ENCODE results near the gene SYT9.

Gene SYT9

DNA sequence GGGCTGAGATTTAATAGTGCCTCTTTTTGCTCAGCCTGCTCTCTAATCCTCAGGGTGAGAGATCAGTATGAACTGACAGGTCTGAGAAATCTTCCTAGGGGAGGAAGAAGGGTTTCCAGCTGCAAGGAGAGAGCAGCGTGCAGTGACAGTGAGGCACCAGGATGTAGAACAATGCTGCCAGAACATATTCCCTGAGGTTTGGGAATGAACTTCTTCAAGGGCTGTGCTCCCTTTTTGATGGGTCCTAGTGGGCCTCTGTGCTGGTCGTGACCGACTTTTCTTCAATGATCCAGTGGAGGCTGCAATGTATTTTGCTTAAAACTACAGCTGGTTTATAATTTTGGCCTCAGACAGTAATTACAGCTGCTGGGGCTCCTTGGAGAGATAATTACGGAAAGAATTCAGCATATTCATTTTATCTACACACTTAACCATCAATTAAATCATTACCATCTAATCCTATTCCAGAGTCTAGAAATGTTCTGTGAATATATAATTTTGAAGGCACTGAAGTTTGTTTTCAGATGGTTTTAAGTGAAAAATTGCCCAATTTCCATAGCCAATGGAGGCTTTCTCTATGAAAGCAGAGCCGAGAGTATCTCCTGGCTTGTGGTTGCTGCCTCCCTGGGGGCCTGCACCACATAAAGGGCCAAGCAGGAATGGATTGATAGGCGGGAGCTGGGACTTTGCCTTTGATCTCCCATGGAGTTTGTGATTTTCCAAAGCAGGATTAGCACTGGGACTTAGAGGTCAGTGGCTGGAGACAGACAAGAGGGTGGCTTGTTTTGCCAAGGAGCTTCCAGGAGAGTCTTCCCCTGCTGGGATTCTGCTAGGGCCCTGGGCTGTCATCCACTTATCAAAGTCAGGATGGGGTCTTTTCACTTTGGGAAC, 192.6 kb downstream of the SYT9 start:
- Histone ChIP-seq H3K4me3 (ENCODE audit: control insufficient read depth in 1 of 7, extremely low read depth in 1 of 7, insufficient read depth in 4 of 7, low read depth in 2 of 7, low read length in 6 of 7) (no peak overlapping the region), H3K36me3 (ENCODE audit: control insufficient read depth in 4 of 4, insufficient read depth in 4 of 4, low read length in 3 of 4) (no peaks in the 10 kb centered on the region), H3K4me1 (ENCODE audit: control extremely low read depth in 1 of 4, control insufficient read depth in 4 of 4, insufficient read depth in 4 of 4, low read length in 3 of 4) (no peaks in the 10 kb centered on the region), H3K27me3 (replicated peaks in 2 of 5; ENCODE audit: control insufficient read depth in 4 of 5, insufficient read depth in 5 of 5, low read length in 4 of 5) (peaks cover 0 to 3% (median 0%) of the 10 kb centered on the region in 5 experiments), H3K9me3 (ENCODE audit: control extremely low read depth in 1 of 5, control insufficient read depth in 4 of 5, insufficient read depth in 2 of 5, low read depth in 1 of 5, low read length in 4 of 5) (no peaks in the 10 kb centered on the region), H3K27ac (ENCODE audit: insufficient read depth in 1 of 2, low read depth in 1 of 2, low read length in 2 of 2, poor library complexity in 1 of 2, severe bottlenecking in 2 of 2) (no peak overlapping the region)
- ChIA-PET CTCF (interaction anchor here (0.9 to 4.1 kb wide), 3 partner anchors 29 to 346 kb away, joined by 3 to 24 read pairs (median 6); no protein-coding TSS in a partner anchor), POLR2A (interaction anchor here (0.6 kb wide), 1 partner anchor 24 kb away, joined by 3 read pairs; no protein-coding TSS in a partner anchor)
- 95% methylated on average over 5 of the region's 6 CpGs for WGBS (ENCODE audit: insufficient coverage)
- no peak for DNase-seq

DNA sequence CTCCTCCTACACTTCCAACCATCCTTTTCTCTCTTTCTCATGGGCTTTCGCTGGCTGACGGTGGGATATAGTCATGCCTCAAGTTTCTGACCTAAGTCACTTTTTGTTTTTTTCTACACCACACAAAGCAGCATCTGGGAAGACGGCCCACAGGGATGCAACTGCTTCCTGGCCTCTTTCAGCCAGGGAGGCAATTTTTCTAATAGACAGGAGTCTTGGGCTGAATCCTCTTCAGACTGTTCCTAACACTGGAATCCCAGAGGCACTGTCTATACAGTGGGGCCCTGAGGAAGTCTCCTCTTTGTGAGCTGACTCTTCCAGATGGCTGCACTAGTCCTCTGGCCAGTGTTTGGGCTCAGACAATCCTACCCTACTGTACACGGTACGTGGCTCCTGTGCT, 193.9 kb downstream of the SYT9 start:
- ChIA-PET CTCF (interaction anchor here (0.9 to 1.8 kb wide), 4 partner anchors 9 to 348 kb away, joined by 4 to 6 read pairs (median 4); no protein-coding TSS in a partner anchor), POLR2A (no interaction called here)
- Histone ChIP-seq H3K36me3 (ENCODE audit: control insufficient read depth in 4 of 4, insufficient read depth in 4 of 4, low read length in 3 of 4) (no peaks in the 10 kb centered on the region), H3K4me1 (ENCODE audit: control extremely low read depth in 1 of 4, control insufficient read depth in 4 of 4, insufficient read depth in 4 of 4, low read length in 3 of 4) (peaks cover 0 to 2% (median 0%) of the 10 kb centered on the region in 4 experiments), H3K9me3 (ENCODE audit: control extremely low read depth in 1 of 5, control insufficient read depth in 4 of 5, insufficient read depth in 2 of 5, low read depth in 1 of 5, low read length in 4 of 5) (no peaks in the 10 kb centered on the region), H3K27ac (ENCODE audit: insufficient read depth in 1 of 2, low read depth in 1 of 2, low read length in 2 of 2, poor library complexity in 1 of 2, severe bottlenecking in 2 of 2) (no peak overlapping the region), H3K27me3 (replicated peaks in 2 of 5; ENCODE audit: control insufficient read depth in 4 of 5, insufficient read depth in 5 of 5, low read length in 4 of 5) (peaks cover 0 to 3% (median 0%) of the 10 kb centered on the region in 5 experiments), H3K4me3 (ENCODE audit: control insufficient read depth in 1 of 7, extremely low read depth in 1 of 7, insufficient read depth in 4 of 7, low read depth in 2 of 7, low read length in 6 of 7) (no peak overlapping the region)
- DNase-seq = no peak
- WGBS (ENCODE audit: insufficient coverage) = 97% methylated on average over 5 of the region's 5 CpGs

- Histone ChIP-seq H3K36me3 (ENCODE audit: control insufficient read depth in 4 of 4, insufficient read depth in 4 of 4, low read length in 3 of 4) (no peaks in the 10 kb centered on the region), H3K27me3 (replicated peaks in 2 of 5; ENCODE audit: control insufficient read depth in 4 of 5, insufficient read depth in 5 of 5, low read length in 4 of 5) (no peaks in the 10 kb centered on the region), H3K4me1 (ENCODE audit: control extremely low read depth in 1 of 4, control insufficient read depth in 4 of 4, insufficient read depth in 4 of 4, low read length in 3 of 4) (peaks cover 0 to 2% (median 0%) of the 10 kb centered on the region in 4 experiments), H3K4me3 (ENCODE audit: control insufficient read depth in 1 of 7, extremely low read depth in 1 of 7, insufficient read depth in 4 of 7, low read depth in 2 of 7, low read length in 6 of 7) (no peak overlapping the region), H3K9me3 (ENCODE audit: control extremely low read depth in 1 of 5, control insufficient read depth in 4 of 5, insufficient read depth in 2 of 5, low read depth in 1 of 5, low read length in 4 of 5) (no peaks in the 10 kb centered on the region), H3K27ac (ENCODE audit: insufficient read depth in 1 of 2, low read depth in 1 of 2, low read length in 2 of 2, poor library complexity in 1 of 2, severe bottlenecking in 2 of 2) (no peak overlapping the region)
- 99% methylated on average over 10 of the region's 12 CpGs for WGBS (ENCODE audit: insufficient coverage)
- CTCF ChIA-PET = interaction anchor here (1.3 to 1.7 kb wide), 2 partner anchors 11 to 243 kb away, joined by 4 to 6 read pairs; no protein-coding TSS in a partner anchor
- no peak for DNase-seq
- POLR2A ChIA-PET = no interaction called here
Measured at GRCh38 chr11:7448201-7448600, 196.5 kb downstream of the SYT9 start.

DNA sequence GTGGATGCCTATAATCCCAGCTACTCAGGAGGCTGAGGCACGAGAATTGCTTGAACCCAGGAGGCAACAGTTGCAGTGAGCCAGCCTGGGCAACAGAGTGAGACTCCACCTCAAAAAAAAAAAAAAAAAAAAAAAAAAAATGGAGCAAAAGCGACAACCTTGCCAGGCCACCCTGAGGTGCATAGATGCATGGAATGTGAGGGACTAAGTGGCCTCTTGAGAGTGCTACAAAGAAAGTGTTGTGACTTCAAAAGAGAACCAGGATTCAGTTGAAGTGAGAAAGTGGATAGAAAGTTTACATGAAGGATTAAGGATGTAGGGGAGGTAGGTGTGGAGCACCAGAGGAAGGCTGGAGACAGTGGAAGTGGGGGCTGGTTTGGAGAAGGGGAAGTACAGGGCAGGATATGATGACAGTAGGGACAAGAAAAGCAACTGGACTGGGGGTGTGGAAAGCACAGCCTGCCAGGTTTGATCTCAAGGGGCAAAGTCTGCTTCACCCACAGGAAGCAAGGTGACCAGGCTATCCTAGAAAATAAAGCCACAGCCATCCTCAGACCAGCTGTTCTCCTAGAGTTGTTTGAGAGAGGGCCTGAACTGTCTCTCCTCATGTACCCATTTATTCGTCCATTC, 197.6 kb downstream of the SYT9 start:
- peak in 2 of 3 donors; percentile 1 to 8 for DNase-seq

GRCh38 chr11:7449841-7450214, 198.1 kb downstream of the SYT9 start:
- Histone ChIP-seq H3K4me1 (ENCODE audit: control extremely low read depth in 1 of 4, control insufficient read depth in 4 of 4, insufficient read depth in 4 of 4, low read length in 3 of 4) (peaks cover 0 to 2% (median 0%) of the 10 kb centered on the region in 4 experiments), H3K27ac (ENCODE audit: insufficient read depth in 1 of 2, low read depth in 1 of 2, low read length in 2 of 2, poor library complexity in 1 of 2, severe bottlenecking in 2 of 2) (no peak overlapping the region), H3K36me3 (ENCODE audit: control insufficient read depth in 4 of 4, insufficient read depth in 4 of 4, low read length in 3 of 4) (no peaks in the 10 kb centered on the region), H3K27me3 (replicated peaks in 2 of 5; ENCODE audit: control insufficient read depth in 4 of 5, insufficient read depth in 5 of 5, low read length in 4 of 5) (no peaks in the 10 kb centered on the region), H3K9me3 (ENCODE audit: control extremely low read depth in 1 of 5, control insufficient read depth in 4 of 5, insufficient read depth in 2 of 5, low read depth in 1 of 5, low read length in 4 of 5) (no peaks in the 10 kb centered on the region), H3K4me3 (ENCODE audit: control insufficient read depth in 1 of 7, extremely low read depth in 1 of 7, insufficient read depth in 4 of 7, low read depth in 2 of 7, low read length in 6 of 7) (no peak overlapping the region)
- no peak for DNase-seq
- 100% methylated on average over 1 of the region's 4 CpGs for WGBS (ENCODE audit: insufficient coverage)
- CTCF ChIA-PET = interaction anchor here (1.4 kb wide), 1 partner anchor 8 kb away, joined by 5 read pairs; no protein-coding TSS in a partner anchor
- POLR2A ChIA-PET = no interaction called here

More for the DNA sequence above, 197.6 kb downstream of the SYT9 start:
- WGBS (ENCODE audit: insufficient coverage) = 100% methylated on average over 3 of the region's 3 CpGs
- POLR2A ChIA-PET = no interaction called here
- Histone ChIP-seq H3K9me3 (ENCODE audit: control extremely low read depth in 1 of 5, control insufficient read depth in 4 of 5, insufficient read depth in 2 of 5, low read depth in 1 of 5, low read length in 4 of 5) (no peaks in the 10 kb centered on the region), H3K4me1 (ENCODE audit: control extremely low read depth in 1 of 4, control insufficient read depth in 4 of 4, insufficient read depth in 4 of 4, low read length in 3 of 4) (peaks cover 0 to 2% (median 0%) of the 10 kb centered on the region in 4 experiments), H3K27ac (ENCODE audit: insufficient read depth in 1 of 2, low read depth in 1 of 2, low read length in 2 of 2, poor library complexity in 1 of 2, severe bottlenecking in 2 of 2) (no peak overlapping the region), H3K4me3 (ENCODE audit: control insufficient read depth in 1 of 7, extremely low read depth in 1 of 7, insufficient read depth in 4 of 7, low read depth in 2 of 7, low read length in 6 of 7) (no peak overlapping the region), H3K36me3 (ENCODE audit: control insufficient read depth in 4 of 4, insufficient read depth in 4 of 4, low read length in 3 of 4) (no peaks in the 10 kb centered on the region), H3K27me3 (replicated peaks in 2 of 5; ENCODE audit: control insufficient read depth in 4 of 5, insufficient read depth in 5 of 5, low read length in 4 of 5) (no peaks in the 10 kb centered on the region)
- CTCF ChIA-PET = interaction anchor here (1.4 kb wide), 1 partner anchor 8 kb away, joined by 5 read pairs; no protein-coding TSS in a partner anchor

- no peaks in the 10 kb centered on the region for H3K36me3 ChIP-seq (ENCODE audit: control insufficient read depth in 4 of 4, insufficient read depth in 4 of 4, low read length in 3 of 4)
- H3K4me1 ChIP-seq (ENCODE audit: control extremely low read depth in 1 of 4, control insufficient read depth in 4 of 4, insufficient read depth in 4 of 4, low read length in 3 of 4) = peaks cover 0 to 2% (median 0%) of the 10 kb centered on the region in 4 experiments
- ChIA-PET CTCF (interaction anchor here (1.4 kb wide), 1 partner anchor 9 kb away, joined by 5 read pairs; no protein-coding TSS in a partner anchor), POLR2A (no interaction called here)
- 83% methylated on average over 1 of the region's 3 CpGs for WGBS (ENCODE audit: insufficient coverage)
- DNase-seq = no peak
- no peak overlapping the region for H3K4me3 ChIP-seq (ENCODE audit: control insufficient read depth in 1 of 7, extremely low read depth in 1 of 7, insufficient read depth in 4 of 7, low read depth in 2 of 7, low read length in 6 of 7)
- no peaks in the 10 kb centered on the region for H3K9me3 ChIP-seq (ENCODE audit: control extremely low read depth in 1 of 5, control insufficient read depth in 4 of 5, insufficient read depth in 2 of 5, low read depth in 1 of 5, low read length in 4 of 5)
- H3K27ac ChIP-seq (ENCODE audit: insufficient read depth in 1 of 2, low read depth in 1 of 2, low read length in 2 of 2, poor library complexity in 1 of 2, severe bottlenecking in 2 of 2) = no peak overlapping the region
- no peaks in the 10 kb centered on the region for H3K27me3 ChIP-seq (replicated peaks in 2 of 5; ENCODE audit: control insufficient read depth in 4 of 5, insufficient read depth in 5 of 5, low read length in 4 of 5)
Measured at GRCh38 chr11:7450836-7451235, 199.1 kb downstream of the SYT9 start.
